GM21786 (cell line): ENCODE measurements around the gene ACBD3.

Experiments
- ATAC-seq: cut with Tn5 transposase; IDR thresholded peaks from one replicate; pipeline ENCODE4 v1.9.1; 2021; ENCODE audit not compliant: unreplicated experiment

Gene ACBD3

GRCh38 chr1:226135059-226135651 lies 51.4 kb downstream of the ACBD3 start:
- ATAC-seq: no peak

DNA sequence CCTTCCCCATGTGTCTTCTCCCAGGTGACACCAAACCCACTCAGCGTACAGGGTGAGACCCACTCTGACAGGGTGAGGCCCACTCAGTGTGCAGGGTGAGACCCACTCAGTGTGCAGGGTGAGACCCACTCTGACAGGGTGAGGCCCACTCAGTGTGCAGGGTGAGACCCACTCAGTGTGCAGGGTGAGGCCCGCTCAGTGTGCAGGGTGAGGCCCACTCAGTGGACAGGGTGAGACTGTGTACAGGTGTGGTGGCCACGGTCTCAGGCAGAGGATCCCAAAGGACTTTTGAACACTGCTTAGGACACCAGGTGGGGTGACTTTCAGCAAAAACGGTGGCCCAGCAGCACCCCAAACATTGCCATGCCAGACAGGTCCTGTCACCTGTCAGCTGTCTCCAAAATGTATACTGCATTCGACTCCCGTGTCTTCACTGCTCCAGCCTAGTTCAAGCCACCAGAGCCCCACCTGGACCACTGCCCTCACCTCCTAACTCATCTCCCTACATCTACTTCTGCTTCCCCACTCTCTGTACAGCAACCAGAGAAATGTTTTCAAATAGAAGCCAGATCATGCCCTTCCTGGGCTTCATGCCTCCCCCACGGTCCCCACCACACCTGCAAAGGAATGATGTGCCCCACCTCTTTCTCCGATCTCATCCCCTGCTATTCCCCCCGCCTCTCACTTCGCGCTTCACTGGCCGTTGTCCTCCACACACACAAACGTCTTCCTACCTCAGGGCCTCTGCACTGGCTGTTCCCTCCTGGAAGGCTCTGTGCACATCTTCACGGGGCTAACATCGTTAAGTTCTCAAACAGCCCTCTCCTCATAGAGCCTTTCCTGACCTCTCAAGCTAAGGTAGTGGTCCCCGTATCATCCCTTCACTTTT lies 52.1 kb downstream of the ACBD3 start:
- ATAC-seq: no peak

- no peak for ATAC-seq
These were observed 52.9 kb downstream of the ACBD3 start for GRCh38 chr1:226133504-226134123.

DNA sequence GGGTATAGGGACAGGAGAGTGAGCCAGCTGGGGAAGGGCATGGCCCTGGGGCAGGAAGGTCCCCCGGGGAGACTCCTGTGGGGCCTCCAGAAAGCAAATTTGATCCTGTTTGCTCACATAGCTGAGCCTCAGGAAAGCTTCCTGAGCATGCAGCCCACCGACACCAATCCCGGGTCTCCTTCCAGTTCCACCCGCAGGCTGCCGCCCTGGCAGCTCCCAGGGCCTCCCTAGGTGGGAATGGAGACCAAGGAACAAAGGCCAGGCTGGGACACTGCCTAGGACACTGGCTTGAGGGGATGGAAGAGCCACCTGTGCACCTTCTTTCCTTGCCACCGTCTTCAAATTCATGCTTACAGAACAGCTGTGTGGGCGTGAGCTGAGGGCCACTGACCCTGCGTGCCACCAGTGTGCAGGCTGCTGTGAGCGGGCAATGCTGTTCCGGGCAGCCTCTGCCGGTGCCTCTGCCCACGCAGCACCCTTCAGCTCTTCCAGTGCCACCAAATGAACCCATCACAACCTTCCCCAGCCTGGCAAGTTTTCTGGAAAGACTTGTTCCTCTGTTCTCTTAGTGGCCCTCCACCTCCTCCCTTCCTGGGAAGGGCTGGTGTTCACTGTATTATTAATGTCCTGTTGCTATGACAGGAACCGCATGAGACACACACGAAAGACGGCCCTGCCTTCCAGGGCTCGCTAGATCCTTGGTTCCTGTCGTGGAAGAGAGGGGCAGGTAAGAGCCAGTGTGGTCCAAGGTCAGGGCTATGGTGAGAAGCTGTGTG lies 53.6 kb downstream of the ACBD3 start:
- no peak for ATAC-seq

DNA sequence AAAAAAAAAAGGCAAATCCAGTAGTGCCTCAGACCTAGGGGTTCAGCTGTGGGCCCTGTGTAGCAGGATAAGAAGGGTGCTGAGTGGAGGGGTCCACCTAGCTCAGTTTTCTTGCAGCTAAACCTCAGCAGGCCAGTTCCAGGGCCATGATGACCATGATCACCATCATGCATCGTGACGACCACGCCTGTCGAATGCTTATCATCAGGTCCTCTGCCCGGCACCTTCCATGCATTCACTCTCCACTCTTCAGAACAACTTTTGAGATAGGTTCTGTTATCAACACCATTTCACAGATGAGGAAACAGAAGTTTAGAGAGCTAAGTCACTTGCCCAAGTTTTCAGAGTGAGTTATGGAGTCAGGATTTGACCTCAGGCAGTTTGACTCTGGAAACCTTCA lies 54.9 kb downstream of the ACBD3 start:
- ATAC-seq: no peak

- ATAC-seq: no peak
These were observed 57.3 kb downstream of the ACBD3 start for GRCh38 chr1:226129230-226129629.

- no peak for ATAC-seq
These were observed 58.0 kb downstream of the ACBD3 start for GRCh38 chr1:226128487-226129075.

DNA sequence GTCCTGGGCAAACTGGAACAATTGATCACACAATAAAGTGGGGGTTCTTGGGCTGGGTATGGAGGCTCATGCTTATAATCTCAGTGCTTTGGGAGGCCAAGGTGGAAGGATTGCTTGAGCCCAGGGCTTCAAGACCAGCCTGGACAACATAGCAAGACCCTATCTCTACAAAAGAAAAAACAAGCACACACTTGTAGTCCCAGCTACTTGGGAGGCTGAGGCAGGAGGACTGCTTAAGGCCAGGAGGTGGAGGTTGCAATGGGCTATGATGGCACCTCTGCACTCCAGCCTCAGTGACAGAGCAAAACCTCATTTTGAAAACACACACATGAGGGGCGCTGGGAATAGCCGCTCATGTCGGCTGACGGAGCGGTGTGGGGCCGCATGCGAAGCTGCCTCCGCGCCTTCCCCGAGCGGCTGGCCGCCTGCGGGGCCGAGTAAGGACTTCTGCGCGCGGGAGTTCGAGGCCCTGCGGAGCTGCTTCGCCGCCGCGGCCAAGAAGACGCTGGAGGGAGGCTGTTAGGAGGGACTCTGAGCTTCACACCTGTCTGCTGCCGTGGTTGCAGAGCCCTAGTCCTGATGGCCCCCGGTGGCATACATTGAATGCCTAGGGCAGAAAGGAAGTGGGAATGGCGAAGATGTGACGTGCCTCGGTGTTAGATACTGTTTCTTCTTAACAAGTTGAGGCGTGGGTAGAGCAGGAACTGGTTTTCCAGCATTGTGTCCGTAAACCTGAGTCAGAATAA lies 59.5 kb downstream of the ACBD3 start:
- no peak for ATAC-seq

DNA sequence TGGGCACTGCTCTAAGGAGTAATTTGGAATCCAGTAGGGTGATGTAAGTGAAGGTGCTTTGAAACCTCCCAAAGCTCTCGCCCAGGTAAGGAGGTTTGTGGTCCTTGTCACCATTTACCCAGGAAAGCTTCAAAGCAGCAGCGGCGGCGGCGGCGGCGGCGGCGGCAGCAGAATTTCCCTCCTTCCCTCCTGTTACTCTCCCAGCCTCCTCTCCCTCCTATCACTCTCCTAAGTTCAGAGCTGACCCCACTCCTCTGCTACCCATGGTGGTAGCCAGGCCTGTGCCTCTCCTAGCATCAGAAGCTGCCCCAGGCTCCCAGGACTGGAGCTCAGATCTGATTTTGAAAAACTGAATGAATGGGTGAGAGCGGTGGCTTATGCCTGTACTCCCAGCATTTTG lies 60.7 kb downstream of the ACBD3 start:
- ATAC-seq: no peak

DNA sequence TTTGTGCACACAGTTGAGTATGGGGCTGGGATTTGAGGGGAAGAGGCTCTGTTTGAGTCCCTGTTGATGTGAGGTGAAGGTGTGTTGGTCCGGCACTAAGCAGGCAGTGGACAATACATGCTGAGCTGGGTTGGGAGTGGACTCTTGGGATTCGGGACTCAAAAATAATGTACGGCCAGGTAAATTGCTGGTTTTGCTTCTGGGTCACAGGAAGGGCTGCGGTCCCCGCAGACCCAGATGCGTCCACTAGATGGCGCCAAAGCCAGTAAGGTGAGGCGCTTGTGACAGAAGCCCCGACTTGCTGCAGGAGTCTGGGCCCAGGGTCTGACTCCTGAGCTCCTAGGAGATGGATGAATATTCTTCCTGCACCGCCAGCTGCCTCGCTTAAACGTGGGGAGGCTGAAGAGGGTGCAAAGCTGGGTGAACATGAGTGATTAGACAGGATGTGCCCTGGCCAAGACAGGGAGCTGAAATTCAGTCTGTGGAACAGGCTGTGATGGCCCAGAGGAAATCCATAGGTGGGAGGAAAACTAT lies 61.4 kb downstream of the ACBD3 start:
- no peak for ATAC-seq

DNA sequence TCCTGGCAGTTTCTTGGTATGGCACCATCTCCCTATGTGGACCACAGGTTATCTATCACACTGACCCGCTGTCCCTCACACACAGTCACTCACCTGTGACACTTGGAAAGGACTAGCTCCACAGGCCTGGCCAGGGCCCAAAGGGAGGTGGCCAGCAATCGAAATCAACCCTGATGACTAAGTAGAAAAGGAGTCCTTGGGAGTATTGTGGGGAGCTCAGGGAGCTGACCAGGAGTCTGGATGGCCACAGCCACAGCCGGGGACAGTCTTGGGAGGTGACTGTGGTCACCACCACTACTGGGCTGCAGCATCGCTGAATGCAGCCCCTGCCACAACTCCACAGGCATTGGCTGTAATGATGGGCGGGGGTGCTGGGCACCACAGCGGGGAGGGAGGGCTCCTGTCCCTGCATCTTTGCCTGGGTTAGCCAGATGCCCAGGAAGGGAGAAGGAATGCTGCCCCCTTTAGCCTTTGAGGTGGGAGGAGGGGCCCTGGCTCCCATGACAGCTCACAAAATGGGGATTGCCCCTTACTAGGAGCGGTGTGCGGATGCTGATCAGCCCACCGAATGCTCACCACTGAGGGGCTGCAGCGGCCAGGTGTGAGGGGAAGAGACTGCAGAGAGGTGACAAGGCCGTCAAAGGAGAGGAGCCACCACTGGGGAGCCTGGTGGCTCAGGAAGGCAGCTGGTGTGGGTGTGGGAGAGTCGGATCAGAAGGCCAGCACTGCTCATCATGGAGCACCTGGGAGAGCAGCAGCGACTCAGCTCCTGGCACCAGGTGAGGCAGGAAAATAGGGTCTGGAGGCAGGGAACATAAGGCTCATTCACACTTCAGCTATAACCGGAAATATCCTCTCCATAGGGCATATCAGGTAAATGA lies 62.7 kb downstream of the ACBD3 start:
- no peak for ATAC-seq

DNA sequence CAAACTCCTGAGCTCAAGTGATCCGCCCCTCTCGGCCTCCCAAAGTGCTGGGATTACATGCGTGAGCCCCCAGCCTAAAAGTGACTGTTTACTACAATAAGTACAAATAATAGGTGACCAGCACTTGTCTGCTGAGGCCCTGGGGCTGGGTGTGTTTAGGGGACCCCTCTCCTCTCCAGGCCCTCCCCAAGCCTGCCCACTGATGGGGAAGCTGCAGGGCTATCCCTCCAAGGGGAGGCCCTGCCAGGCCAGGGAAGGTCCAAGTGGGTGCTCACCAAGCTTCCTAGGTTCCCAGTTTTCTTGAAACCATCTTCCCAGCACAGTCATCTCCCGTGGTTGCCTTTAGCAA lies 63.4 kb downstream of the ACBD3 start:
- no peak for ATAC-seq

DNA sequence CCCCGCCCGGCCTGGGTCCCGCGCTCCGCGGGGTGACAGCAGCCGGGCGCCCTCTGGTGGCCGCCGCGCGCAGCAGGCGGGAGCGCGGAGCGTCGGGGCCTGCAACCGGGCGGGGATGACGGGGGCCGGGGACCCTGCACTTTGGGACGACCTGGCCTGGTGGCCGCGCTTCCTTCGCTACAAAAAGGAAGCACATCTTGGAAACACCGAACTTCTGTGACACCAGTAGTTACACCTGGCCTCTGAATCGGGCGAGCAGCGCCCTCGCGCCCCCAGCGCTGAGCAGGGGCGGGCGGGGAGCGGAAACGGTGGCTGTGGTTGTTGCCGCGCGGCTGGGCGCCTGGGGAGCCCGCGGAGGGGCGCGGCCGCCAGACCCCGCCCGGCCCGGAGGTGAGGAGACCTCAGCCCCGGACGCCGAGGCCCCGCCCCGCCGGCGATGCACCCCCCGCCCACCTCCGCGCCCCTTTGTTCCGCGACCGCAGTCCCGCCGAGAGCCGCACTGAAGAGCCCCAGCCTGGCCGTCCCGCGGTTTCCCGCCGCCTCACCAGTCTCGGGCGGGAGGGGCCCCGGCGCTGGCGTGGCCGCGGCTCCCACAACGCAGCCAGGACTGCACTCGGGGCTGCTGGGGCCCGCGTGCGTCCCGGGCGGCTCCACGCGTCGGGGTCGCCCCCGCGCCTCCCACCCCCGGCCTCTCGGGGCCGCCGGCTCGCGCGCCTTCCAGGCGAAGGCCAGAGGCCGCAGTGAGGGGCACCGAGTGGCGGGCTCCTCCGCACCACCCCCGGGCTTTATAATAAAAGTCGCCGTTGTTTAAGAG lies 64.7 kb downstream of the ACBD3 start:
- ATAC-seq: peak; percentile 43

GRCh38 chr1:226121049-226121586 lies 65.4 kb downstream of the ACBD3 start:
- ATAC-seq: no peak

- ATAC-seq: no peak
These were observed 66.1 kb downstream of the ACBD3 start for GRCh38 chr1:226120398-226120797.

- no peak for ATAC-seq
These were observed 67.4 kb downstream of the ACBD3 start for GRCh38 chr1:226119169-226119568.

GRCh38 chr1:226118357-226118756 lies 68.2 kb downstream of the ACBD3 start:
- ATAC-seq: no peak

- ATAC-seq: no peak
These were observed 69.2 kb downstream of the ACBD3 start for GRCh38 chr1:226117330-226117729.
